Measurements from ENCODE around the gene HS3ST6.
A peak's percentile ranks its signal among the peaks of the same experiment; 100 is the strongest.

Gene HS3ST6

DNA sequence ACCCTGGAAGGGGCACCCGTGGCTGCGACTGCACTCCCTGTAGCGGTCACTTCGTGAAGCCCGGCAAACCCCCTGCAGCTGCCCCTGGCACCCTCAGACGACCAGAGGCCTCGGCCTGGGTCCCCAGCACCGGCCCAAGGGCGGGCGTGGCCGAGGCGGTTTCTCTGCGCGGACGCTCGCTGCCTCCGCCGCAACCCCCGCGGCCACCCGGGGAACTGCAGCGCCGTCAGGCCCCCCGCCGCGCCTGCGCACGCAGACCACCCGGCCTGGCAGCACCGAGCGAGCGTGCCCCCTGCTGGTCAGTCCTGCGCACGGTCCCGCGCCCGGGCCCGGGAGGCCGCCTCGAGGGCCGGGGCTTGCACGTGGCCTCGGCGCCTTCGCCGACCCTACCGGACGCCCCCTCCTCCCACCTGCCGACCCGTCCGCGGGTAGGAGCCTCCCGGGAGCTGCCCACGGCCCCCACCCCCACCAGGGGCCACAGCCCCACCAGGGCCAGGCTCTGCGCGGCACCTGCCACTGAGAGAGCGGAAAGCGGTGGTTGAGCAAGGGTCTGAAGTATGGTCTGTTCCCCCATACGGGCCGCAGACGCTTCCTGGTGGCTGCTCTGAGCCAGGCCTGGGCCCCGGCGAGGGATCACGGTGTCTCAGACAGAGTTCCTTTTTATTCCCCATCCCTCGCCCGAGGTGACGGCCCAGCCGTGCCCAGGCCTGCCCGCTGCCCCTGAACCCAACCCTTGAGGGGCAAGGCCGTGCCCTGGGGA, 11.5 kb upstream of the HS3ST6 start:
- TF ChIP-seq, protein P1, sequence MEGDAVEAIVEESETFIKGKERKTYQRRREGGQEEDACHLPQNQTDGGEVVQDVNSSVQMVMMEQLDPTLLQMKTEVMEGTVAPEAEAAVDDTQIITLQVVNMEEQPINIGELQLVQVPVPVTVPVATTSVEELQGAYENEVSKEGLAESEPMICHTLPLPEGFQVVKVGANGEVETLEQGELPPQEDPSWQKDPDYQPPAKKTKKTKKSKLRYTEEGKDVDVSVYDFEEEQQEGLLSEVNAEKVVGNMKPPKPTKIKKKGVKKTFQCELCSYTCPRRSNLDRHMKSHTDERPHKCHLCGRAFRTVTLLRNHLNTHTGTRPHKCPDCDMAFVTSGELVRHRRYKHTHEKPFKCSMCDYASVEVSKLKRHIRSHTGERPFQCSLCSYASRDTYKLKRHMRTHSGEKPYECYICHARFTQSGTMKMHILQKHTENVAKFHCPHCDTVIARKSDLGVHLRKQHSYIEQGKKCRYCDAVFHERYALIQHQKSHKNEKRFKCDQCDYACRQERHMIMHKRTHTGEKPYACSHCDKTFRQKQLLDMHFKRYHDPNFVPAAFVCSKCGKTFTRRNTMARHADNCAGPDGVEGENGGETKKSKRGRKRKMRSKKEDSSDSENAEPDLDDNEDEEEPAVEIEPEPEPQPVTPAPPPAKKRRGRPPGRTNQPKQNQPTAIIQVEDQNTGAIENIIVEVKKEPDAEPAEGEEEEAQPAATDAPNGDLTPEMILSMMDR (conservative IDR thresholded peaks at IDR 0.05; ENCODE audit: low read depth, low read length): peak; percentile 52
- peak overlapping the region; percentile 67 for H3K4me3 ChIP-seq (ENCODE audit: low read depth, low read length)
- peak; percentile 82 for DNase-seq (ENCODE audit: low read depth)

DNA sequence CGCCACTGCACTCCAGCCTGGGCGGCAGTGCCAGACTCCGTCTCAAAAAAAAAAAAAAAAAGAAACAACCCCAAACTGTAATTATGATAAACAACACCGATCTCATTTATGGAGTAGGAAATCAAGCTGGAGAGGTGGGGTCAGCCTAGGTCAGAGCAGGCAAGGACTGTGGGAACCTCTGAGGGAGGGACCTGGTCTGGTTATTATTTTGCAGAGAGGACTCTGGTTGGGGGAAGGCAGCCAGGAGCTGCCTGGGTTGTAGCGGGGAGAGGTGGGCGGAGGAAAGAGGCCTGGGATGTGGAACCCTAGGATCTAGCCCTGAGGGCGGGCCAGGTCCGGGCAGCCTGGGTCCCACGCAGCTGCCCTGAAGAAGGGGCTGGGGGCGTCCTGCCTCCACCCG, 10.9 kb upstream of the HS3ST6 start:
- TF ChIP-seq, protein P1 (conservative IDR thresholded peaks at IDR 0.05; ENCODE audit: low read depth, low read length): no peak
- no peak for DNase-seq (ENCODE audit: low read depth)
- H3K4me3 ChIP-seq (ENCODE audit: low read depth, low read length): peak overlapping the region; percentile 67

DNA sequence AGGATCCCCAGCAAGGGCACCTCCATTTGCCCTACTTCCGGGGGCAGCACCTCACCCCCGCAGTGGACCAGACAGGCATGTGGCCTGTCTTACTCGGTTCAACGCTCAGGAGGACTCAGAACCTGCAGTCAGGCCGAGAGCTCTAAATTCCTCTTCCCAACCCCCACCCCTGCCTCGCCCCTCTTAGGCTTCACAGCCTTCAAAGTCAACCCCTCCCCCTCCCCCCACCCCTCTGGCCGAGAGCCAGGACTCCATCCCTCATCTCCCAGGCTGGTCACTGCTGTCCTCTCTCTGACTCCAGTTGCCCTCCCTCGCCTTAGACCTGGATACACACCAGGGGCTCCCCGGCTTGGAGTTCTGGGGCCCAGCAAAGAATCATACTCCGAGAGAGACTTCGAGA, 8.1 kb upstream of the HS3ST6 start:
- no peak overlapping the region for H3K4me3 ChIP-seq (ENCODE audit: low read depth, low read length)
- DNase-seq (ENCODE audit: low read depth): no peak
- TF ChIP-seq, protein P1 (conservative IDR thresholded peaks at IDR 0.05; ENCODE audit: low read depth, low read length): no peak

DNA sequence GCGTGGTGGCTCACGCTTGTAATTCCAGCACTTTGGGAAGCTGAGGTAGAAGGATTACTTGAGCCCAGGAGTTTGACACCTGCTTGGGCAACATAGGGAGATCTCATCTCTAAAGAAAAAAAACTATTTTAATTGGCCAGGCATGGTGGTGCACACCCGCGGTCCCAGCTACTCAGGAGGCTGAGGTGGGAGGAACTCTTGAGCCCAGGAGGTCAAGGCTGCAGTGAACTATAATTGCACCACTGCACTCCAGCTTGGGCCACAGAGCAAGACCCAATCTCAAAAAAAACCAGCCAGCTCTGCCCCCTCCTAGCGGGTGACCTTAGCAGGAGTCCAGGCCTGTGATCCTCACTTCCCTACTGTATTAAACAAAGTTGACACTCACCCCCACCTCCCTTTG, 5.9 kb upstream of the HS3ST6 start:
- TF ChIP-seq, protein P1 (conservative IDR thresholded peaks at IDR 0.05; ENCODE audit: low read depth, low read length): no peak
- no peak for DNase-seq (ENCODE audit: low read depth)
- no peak overlapping the region for H3K4me3 ChIP-seq (ENCODE audit: low read depth, low read length)

DNA sequence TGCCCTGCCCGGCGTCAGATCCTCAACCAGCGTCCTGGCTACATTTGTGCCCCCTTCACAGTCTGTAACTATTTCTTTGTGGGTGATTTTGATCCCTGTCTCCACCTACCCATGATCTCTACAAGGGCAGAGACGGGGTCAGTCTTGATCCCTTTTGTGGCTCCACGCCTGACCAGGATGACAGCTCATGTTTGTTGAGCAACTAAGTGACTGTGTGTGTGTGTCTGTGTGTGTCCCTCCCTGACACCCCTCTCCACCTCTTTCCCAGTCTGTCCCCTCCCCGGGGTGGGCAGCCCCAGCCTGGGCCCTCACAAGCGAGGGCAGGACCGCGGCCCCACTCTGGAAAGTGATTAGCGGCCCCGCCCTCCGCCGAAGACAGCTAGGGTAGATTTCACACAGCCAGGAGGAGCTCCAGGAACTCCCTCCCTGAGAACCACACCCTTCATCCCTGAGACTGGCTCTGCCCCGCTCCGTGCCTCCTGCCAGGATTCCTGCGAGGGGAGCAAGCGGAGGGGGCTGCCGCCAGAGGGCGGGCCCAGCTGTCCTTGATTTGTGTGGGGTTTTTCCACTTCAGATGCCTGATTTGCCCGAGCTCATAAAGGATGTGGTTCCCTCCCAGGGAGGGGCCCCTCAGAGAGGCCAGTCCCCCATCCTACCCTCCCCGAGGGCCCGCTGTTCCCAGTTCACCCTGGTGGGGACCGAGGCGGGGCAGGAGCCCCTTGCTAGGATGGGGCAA, 5.3 kb upstream of the HS3ST6 start:
- TF ChIP-seq, protein P1 (conservative IDR thresholded peaks at IDR 0.05; ENCODE audit: low read depth, low read length): peak; percentile 52
- peak; percentile 26 for DNase-seq (ENCODE audit: low read depth)
- H3K4me3 ChIP-seq (ENCODE audit: low read depth, low read length): no peak overlapping the region

DNA sequence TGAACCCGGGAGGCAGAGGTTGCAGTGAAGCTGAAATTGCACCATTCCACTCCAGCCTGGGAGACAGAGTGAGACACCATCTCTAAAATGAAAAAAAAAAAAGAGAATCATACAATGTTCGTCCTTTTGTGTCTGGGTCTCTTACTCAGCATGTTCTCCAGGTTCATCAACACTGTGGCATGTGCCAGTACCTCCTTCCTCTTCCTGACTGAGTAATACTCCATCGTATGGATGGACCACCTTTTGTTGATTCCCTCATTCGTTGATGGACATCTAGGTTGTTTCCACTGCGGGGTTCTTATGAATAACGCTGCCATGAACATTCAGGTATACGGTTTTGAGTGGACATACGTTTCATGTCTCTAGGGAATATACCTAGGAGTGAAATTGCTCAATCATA, 4.1 kb upstream of the HS3ST6 start:
- H3K4me3 ChIP-seq (ENCODE audit: low read depth, low read length): no peak overlapping the region
- no peak for DNase-seq (ENCODE audit: low read depth)
- TF ChIP-seq, protein P1 (conservative IDR thresholded peaks at IDR 0.05; ENCODE audit: low read depth, low read length): no peak

All from choroid plexus epithelial cell (primary cell).